Bronchial epithelial cell (primary cell): ENCODE measurements around the gene TP53TG5. TPM values are rescaled to one million over a fixed set of nuclear protein-coding genes. Genes with fewer than 3 reads are reported as not detected.
A peak's percentile ranks its signal among the peaks of the same experiment; 100 is the strongest.

ENCODE experiments used
- DNase-seq: peaks from one replicate; pipeline ENCODE4 v3.0.0-alpha.2; 2010; ENCODE audit warnings: low read depth
- FAIRE-seq: peaks from 2 replicates; lab custom pipeline; 2011; peaks lifted over from hg19 to GRCh38; lab: Jason Lieb, UNC
- H3K27me3 ChIP-seq: 2 replicates; pipeline ENCODE4 v1.5.1; 2011; ENCODE audit warnings: low read length; ENCODE audit not compliant: control insufficient read depth, insufficient read depth
- H3K36me3 ChIP-seq: 2 replicates; pipeline ENCODE4 v1.5.1; 2011; ENCODE audit warnings: low read length; ENCODE audit not compliant: control insufficient read depth, insufficient read depth
- H3K4me3 ChIP-seq: 2 replicates; pipeline ENCODE4 v1.5.1; 2011; ENCODE audit warnings: mild to moderate bottlenecking, low read depth, low read length, control low read depth
- total RNA-seq: library from RNA; depleted of rRNA; stranded (reverse); fragments of >200 nt; gene quantifications from 2 replicates; pipeline ENCODE4 v1.2.1, GENCODE V29; 2014
- TF ChIP-seq, protein P1 (sequence below): IDR thresholded peaks from 2 replicates; pipeline ENCODE4 v1.5.1; 2011; ENCODE audit warnings: mild to moderate bottlenecking, moderate library complexity, low read length, control low read depth, inconsistent platforms; ENCODE audit not compliant: insufficient read depth, severe bottlenecking

The TP53TG5 gene
- total RNA-seq, 1 donor from 2014 or later, result not detected

DNA sequence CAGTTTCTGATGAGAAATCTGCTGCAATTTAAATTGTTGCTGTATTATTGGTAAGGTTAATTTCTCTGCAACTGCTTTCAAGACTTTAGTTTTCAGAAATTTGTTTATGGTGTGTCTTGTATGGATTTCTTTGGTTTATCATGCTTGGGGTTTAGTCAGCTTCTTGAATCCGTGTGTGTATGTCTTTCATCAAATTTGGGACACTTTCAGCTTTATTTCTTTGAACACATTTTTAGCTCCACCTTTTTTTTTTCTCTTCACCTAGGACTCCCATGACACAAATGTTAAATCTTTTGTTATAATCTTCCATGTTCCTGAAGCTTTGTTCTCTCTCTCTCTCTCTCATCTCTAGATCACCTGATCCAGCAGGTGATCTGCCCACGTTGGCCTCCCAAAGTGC lies 13.4 kb upstream of the TP53TG5 start:
- no peak for DNase-seq
- H3K4me3 ChIP-seq, result no peak overlapping the region
- H3K27me3 ChIP-seq, result no peaks in the 10 kb centered on the region
- TF ChIP-seq, protein P1, sequence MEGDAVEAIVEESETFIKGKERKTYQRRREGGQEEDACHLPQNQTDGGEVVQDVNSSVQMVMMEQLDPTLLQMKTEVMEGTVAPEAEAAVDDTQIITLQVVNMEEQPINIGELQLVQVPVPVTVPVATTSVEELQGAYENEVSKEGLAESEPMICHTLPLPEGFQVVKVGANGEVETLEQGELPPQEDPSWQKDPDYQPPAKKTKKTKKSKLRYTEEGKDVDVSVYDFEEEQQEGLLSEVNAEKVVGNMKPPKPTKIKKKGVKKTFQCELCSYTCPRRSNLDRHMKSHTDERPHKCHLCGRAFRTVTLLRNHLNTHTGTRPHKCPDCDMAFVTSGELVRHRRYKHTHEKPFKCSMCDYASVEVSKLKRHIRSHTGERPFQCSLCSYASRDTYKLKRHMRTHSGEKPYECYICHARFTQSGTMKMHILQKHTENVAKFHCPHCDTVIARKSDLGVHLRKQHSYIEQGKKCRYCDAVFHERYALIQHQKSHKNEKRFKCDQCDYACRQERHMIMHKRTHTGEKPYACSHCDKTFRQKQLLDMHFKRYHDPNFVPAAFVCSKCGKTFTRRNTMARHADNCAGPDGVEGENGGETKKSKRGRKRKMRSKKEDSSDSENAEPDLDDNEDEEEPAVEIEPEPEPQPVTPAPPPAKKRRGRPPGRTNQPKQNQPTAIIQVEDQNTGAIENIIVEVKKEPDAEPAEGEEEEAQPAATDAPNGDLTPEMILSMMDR, result no peak
- no peaks in the 10 kb centered on the region for H3K36me3 ChIP-seq
- FAIRE-seq, result no peak

DNA sequence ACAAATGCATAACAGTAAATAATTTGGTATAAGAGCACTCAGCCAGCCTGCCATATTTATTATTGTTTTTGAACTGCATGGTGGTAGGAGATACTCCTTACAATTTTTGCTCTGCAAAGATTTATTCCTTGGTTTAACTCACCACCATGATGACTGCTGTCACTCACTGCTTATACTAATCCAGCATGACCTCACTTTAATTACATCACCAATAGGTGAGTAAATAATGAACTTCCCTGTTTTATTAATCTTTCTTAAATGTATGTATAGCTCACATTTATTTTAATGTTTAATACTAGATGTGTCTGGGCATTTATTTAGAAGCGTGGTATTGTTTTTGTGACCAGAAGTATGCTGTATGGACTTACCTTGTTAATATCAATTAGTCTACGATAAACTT lies 12.8 kb upstream of the TP53TG5 start:
- FAIRE-seq (no peak), DNase-seq (no peak)

DNA sequence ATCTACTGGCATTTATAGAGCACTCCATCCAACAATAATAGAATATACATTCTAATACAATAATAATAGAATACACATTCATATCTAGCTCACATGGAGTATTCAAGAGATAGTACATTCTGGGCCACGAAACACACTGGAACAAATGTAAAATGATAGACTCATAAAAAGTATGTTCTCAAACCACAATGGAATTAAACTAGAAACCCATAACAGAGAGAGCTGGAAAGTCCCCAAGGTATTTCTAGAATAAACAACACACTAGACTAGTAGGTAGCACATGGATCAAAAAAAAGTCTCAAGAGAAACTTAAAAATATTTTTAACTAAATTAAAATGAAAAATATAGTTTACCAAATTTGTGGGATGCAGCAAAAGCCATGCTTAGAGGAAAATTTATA lies 9.1 kb upstream of the TP53TG5 start:
- no peak for DNase-seq
- TF ChIP-seq, protein P1, result no peak
- no peak for FAIRE-seq
- Histone ChIP-seq H3K36me3 (no peaks in the 10 kb centered on the region), H3K27me3 (no peaks in the 10 kb centered on the region), H3K4me3 (no peak overlapping the region)

More for the DNA sequence above, 12.8 kb upstream of the TP53TG5 start:
- no peaks in the 10 kb centered on the region for H3K36me3 ChIP-seq
- TF ChIP-seq, protein P1, result no peak
- H3K4me3 ChIP-seq, result no peak overlapping the region
- H3K27me3 ChIP-seq, result no peaks in the 10 kb centered on the region

DNA sequence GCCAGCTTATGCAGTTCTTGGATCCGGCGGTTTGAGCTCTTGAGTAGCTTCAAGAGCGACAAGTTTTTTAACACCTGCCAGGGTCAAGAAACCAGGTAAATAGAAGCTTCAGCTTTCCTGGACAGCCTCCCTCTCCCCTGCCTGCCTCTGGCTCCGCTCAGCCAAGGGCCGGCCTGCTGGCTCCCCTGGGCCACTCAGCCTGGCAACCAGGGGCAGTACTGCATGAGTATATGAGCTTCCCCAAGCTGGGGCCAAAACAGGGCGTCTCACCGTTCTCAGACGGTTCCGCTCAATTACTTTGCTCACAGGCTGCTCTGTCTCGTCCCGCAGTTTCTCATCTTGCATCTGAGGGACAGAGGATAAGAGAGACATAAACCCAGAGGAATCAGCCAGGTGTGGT lies 856 bp downstream of the TP53TG5 start:
- TF ChIP-seq, protein P1, result no peak
- FAIRE-seq (no peak), DNase-seq (no peak)
- H3K27me3 ChIP-seq, result no peaks in the 10 kb centered on the region
- no peak overlapping the region for H3K4me3 ChIP-seq
- no peaks in the 10 kb centered on the region for H3K36me3 ChIP-seq

DNA sequence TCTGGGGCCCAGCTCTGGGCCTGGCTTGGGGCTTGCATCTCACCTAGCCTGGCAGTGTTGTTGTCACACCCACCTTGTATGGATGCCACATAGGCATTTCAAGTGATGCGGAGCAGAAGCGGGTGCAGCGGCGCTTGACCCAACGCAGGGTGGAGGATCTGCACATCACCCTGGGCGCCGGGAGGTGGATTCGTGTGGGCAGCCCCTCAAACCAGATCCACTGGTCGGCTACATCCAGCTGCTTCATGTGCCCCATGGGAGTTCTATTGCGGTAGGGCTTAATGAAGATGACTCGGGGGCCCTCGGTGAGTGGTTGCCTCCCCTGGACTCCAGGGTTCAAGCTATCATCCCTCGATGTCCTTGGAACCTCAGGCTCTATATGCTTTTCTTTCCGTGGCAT lies 3.2 kb downstream of the TP53TG5 start:
- H3K27me3 ChIP-seq, result no peaks in the 10 kb centered on the region
- H3K4me3 ChIP-seq, result no peak overlapping the region
- H3K36me3 ChIP-seq, result no peaks in the 10 kb centered on the region
- FAIRE-seq (no peak), DNase-seq (no peak)
- TF ChIP-seq, protein P1, result no peak

DNA sequence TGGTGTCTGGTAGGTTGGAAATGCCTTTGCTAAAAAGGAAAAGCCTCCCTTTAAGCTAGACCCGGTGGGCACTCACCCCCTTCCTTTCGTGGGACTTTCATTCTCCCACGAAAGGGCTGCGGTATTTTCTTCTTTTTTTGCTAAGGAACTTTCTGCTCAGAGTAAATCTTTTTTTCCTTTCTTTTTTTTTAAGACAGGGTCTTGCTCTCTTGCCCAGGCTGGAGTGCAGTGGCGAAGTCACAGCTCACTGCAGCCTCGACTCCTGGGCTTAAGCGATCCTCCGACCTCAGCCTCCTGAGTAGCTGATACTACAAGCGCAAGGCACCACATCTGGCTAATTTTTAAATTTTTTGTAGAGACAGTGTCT lies 4.0 kb downstream of the TP53TG5 start:
- TF ChIP-seq, protein P1, result no peak
- H3K4me3 ChIP-seq, result peak overlapping the region; percentile 41

More for the DNA sequence above, 4.0 kb downstream of the TP53TG5 start:
- no peak for DNase-seq
- FAIRE-seq, result no peak
- H3K36me3 ChIP-seq, result no peaks in the 10 kb centered on the region
- H3K27me3 ChIP-seq, result no peaks in the 10 kb centered on the region
